ENCODE measurements around the gene CCT7. TPM values are rescaled to one million over a fixed set of nuclear protein-coding genes. Genes with fewer than 3 reads are reported as not detected.
A peak's percentile ranks its signal among the peaks of the same experiment; 100 is the strongest.

Gene CCT7
- total RNA-seq, 3 donors from 2014 or later = 924 to 1,031 (median 969) TPM

DNA sequence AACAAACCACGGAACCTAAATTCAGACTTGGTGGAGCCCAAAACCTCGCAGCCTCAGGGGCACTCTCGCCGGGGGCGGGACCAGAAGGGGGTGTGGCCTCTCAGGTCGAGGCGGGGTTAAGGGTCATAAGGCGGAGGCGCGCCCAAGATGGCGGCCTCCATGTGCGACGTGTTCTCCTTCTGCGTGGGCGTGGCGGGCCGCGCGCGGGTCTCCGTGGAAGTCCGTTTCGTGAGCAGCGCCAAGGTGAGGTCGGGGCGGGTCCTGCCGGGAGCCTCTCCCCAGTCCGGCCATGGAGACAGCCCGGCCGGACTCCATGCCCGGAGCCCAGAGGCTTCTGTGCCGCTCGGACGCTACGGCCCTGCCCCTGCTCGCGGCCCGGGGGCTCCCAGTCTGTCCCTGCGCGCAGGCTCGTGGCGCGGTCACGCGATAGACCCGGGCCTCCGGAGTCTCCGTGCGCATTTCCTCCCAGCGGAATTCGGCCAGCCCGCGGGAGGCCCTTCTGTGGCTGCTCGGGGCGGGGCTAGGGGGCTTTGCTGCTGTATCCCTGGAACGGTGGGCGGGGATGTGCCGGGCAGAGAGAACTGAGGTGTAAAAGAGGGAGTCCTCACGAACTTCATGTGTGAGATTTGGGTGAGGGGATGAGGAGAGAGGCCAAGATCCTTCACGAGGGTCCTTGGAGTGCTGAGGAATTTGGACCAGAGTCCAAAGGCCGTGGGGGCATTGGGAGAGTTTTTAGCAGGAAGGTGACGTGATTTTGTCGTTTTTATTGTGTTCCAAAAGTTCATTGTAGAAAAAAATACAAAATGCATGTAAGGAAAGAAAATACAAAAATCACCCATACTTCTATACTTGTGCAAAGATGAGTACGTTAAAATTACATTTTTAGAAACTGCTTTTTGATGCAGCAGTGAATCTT, 19.7 kb upstream of the CCT7 start, which contains the start of gene SMYD5:
Gene SMYD5, plus strand, starts transcription at position 126 of the 916 bp plus-strand sequence. Its CDS starts 22 bp downstream, at position 148.
- H3K4me3 Mint-ChIP-seq = peak within 1 kb of the TSS; percentile 97
- H3K4me1 Mint-ChIP-seq (ENCODE audit: low read depth) = peaks cover 30% of the 10 kb centered on the region
- ATAC-seq (peak; percentile 91), DNase-seq (peak; percentile 94)
- peaks cover 6% of the 10 kb centered on the region for H3K36me3 Mint-ChIP-seq (ENCODE audit: insufficient read depth)
- H3K27me3 Mint-ChIP-seq (ENCODE audit: low read depth) = no peaks in the 10 kb centered on the region
- H3K9me3 Mint-ChIP-seq = no peaks in the 10 kb centered on the region

DNA sequence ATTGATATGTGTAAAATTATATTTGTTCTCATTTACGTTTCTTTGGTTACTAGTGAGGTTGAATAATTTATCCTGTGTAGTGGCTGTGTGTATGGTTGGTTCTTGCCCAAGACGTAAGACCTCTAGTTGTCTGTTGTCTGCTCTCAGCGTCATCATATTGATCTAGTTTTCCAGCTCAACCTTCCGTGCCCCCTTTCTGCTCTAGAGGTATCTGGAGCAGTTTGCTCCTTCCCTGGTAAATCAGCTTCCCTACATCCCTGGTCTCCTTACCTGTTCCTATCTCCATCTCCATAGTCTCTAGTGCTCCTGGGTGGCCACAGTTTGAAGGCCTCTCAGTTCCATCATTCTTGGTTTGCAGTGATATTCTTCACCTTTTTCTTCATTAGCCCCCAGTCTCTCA, 18.9 kb upstream of the CCT7 start:
- Mint-ChIP-seq H3K27me3 (ENCODE audit: low read depth) (no peaks in the 10 kb centered on the region), H3K4me1 (ENCODE audit: low read depth) (peaks cover 30% of the 10 kb centered on the region), H3K4me3 (peak overlapping the region; percentile 97), H3K9me3 (no peaks in the 10 kb centered on the region), H3K36me3 (ENCODE audit: insufficient read depth) (peaks cover 11% of the 10 kb centered on the region)
- ATAC-seq (no peak), DNase-seq (no peak)

DNA sequence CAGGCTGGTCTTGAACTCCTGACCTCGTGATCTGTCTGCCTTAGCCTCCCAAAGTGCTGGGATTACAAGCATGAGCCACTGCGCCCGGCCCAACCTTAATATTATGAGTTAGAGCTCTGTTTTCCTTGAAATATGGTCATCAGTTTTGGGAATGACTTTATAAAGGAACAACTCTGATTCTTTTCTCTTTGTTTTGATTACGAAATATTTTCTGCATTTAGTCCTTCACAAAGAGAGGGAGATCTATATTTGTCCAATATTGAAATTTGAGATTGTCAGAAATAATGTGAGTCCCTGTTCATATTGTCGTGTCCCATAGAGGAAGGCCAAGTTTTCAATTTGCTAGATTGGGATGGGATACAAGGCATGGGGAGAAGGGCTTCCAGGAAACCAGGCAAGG, 16.9 kb upstream of the CCT7 start:
- H3K9me3 Mint-ChIP-seq = no peaks in the 10 kb centered on the region
- ATAC-seq (no peak), DNase-seq (no peak)
- peaks cover 26% of the 10 kb centered on the region for H3K36me3 Mint-ChIP-seq (ENCODE audit: insufficient read depth)
- H3K4me3 Mint-ChIP-seq = no peak overlapping the region
- no peaks in the 10 kb centered on the region for H3K27me3 Mint-ChIP-seq (ENCODE audit: low read depth)
- peaks cover 30% of the 10 kb centered on the region for H3K4me1 Mint-ChIP-seq (ENCODE audit: low read depth)

DNA sequence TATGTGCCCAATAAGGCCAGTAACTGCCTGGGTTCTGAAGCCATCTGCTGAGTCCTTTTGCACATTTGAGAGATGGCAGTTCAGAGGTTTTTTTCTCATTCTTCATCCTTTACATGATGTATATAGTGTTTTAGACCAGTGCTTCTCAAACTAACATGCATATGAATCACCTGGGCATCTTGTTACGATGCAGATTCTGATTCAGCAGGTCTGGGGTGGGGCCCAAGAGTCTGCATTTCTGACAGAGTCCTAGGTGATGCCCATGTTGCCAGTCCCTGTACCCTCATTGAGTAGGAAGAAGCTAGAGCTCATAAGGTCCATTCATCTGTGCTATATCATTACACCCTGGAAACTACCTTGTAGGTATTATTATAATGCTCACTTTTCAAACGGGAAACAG, 16.3 kb upstream of the CCT7 start:
- Mint-ChIP-seq H3K27me3 (ENCODE audit: low read depth) (no peaks in the 10 kb centered on the region), H3K4me3 (no peak overlapping the region), H3K9me3 (no peaks in the 10 kb centered on the region), H3K4me1 (ENCODE audit: low read depth) (peaks cover 24% of the 10 kb centered on the region), H3K36me3 (ENCODE audit: insufficient read depth) (peaks cover 27% of the 10 kb centered on the region)
- no peak for DNase-seq
- ATAC-seq = no peak

DNA sequence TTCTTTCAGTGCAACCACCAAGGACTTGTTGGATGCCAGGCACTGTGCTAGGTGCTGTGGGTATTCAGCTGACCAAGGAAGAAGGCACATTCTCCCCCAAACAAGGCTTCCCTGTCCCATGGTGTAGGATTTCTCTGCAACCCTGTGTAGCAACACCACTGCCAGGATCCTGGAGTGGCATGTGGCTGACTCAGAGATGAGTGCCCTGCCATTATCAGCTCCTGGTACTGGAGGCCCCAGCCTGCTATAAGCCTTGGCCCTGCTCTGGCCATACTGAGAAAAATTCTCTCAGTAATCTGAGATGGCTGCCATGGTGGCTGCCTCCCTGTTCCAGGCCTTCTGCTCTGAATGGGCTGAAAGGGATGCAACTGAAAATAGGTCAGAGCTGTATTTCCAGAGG, 15.8 kb upstream of the CCT7 start:
- Mint-ChIP-seq H3K27me3 (ENCODE audit: low read depth) (no peaks in the 10 kb centered on the region), H3K4me1 (ENCODE audit: low read depth) (peaks cover 20% of the 10 kb centered on the region), H3K4me3 (no peak overlapping the region), H3K9me3 (no peaks in the 10 kb centered on the region), H3K36me3 (ENCODE audit: insufficient read depth) (peaks cover 27% of the 10 kb centered on the region)
- no peak for DNase-seq
- no peak for ATAC-seq

DNA sequence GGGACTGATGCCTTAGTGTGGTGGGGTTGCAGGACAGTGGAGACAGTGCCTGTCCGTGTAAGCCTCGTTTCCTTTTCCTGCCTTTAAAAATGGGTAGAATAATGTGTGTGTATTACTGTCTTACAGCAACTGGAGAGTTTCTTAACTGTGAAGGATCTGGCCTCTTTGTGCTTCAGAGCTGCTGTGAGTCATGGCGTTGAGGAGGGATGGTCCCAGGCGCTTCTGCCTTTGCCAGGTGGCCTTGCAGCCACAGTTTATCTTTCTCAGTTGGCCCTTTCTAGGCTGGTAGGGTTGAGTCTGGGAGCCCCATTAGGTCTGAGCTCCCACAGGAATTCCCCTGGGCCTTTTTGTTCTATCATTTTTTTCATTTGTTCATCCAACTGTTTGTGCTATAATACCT, 10.3 kb upstream of the CCT7 start:
- Mint-ChIP-seq H3K9me3 (no peaks in the 10 kb centered on the region), H3K4me3 (no peak overlapping the region), H3K36me3 (ENCODE audit: insufficient read depth) (peaks cover 26% of the 10 kb centered on the region), H3K27me3 (ENCODE audit: low read depth) (no peaks in the 10 kb centered on the region), H3K4me1 (ENCODE audit: low read depth) (no peaks in the 10 kb centered on the region)
- no peak for DNase-seq
- no peak for ATAC-seq

DNA sequence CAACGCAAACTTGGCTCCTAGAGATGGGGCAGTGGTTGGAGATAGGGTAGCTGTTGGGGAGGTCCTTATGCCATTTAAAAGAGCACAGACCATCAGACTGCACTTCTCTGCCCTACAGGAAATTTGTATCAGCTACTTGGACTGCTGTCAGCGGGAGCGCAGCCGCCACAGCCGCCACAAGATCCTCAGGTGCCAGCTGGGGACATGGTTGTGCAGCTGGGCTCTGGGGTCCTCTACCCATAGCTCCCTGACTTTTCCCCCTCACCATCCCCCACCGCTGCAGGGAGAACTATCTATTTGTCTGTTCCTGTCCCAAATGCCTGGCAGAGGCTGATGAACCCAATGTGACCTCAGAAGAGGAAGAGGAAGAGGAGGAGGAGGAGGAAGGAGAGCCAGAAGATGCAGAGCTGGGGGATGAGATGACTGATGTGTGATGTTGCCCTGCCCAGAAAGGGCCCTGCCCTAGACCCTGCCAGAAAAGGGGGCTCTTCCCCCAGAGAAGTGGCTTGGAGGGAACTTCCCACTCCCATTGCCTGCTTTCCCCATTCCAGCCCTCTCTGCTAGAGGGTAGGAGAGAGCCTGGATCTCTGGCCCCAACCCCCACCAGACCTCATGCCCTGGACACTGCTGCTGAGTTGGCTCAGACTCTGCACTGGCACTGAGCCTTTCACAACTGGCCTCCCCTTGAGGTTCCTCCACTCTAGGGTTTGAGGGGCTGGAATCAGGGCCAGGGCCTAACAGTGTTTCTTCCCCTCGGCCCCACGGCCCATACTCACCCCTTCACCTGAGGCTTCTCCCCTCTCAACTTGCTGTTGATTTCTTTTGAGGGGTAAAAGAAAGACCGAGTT, 8.4 kb upstream of the CCT7 start:
- no peak for DNase-seq
- Mint-ChIP-seq H3K36me3 (ENCODE audit: insufficient read depth) (peaks cover 16% of the 10 kb centered on the region), H3K4me1 (ENCODE audit: low read depth) (no peaks in the 10 kb centered on the region), H3K9me3 (no peaks in the 10 kb centered on the region), H3K4me3 (no peak overlapping the region), H3K27me3 (ENCODE audit: low read depth) (no peaks in the 10 kb centered on the region)
- no peak for ATAC-seq

DNA sequence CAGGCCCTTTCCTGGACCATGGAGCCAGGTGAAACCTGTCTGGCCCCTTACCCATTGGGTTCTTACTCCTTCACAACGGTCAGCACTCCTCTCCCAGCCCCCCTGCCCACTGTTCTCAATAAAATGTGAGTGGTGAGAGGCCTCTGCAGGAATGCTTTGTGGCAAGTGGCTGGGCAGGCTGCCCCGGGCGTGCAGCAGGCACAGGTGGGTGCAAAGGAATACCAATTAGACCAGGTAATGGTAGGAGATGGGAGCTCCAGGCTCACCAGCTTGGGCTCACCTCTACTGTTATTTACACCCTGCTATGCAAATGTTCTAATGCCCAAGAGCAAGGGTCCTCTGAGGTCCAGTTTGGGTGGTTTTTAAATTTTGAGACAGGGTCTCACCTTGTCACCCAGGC, 7.0 kb upstream of the CCT7 start:
- Mint-ChIP-seq H3K4me1 (ENCODE audit: low read depth) (peaks cover under 1% of the 10 kb centered on the region), H3K27me3 (ENCODE audit: low read depth) (no peaks in the 10 kb centered on the region), H3K36me3 (ENCODE audit: insufficient read depth) (peaks cover 6% of the 10 kb centered on the region), H3K9me3 (no peaks in the 10 kb centered on the region), H3K4me3 (no peak overlapping the region)
- DNase-seq (no peak), ATAC-seq (no peak)

DNA sequence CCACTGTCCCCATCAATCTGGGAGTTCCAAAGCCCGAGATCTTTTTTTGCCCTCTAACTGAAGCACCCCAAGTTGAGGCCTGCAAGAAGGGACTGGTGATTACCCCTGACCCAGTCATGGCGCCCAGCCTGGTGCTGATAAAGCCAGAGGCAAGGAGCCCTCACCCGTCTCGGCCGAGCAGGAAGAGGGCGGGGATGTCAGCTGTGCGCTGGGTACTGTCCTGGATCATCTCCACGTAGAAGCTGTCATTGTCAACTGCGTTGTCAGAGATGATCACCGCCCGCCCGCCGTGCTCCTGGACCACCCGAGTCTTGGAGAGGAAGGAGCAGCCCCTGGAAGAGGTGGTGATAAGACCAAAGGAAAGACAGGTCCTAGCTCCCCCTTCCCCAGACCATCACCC, 5.5 kb upstream of the CCT7 start:
- DNase-seq (no peak), ATAC-seq (no peak)
- no peaks in the 10 kb centered on the region for H3K9me3 Mint-ChIP-seq
- H3K36me3 Mint-ChIP-seq (ENCODE audit: insufficient read depth) = peaks cover 4% of the 10 kb centered on the region
- H3K27me3 Mint-ChIP-seq (ENCODE audit: low read depth) = no peaks in the 10 kb centered on the region
- H3K4me3 Mint-ChIP-seq = no peak overlapping the region
- peaks cover 9% of the 10 kb centered on the region for H3K4me1 Mint-ChIP-seq (ENCODE audit: low read depth)

DNA sequence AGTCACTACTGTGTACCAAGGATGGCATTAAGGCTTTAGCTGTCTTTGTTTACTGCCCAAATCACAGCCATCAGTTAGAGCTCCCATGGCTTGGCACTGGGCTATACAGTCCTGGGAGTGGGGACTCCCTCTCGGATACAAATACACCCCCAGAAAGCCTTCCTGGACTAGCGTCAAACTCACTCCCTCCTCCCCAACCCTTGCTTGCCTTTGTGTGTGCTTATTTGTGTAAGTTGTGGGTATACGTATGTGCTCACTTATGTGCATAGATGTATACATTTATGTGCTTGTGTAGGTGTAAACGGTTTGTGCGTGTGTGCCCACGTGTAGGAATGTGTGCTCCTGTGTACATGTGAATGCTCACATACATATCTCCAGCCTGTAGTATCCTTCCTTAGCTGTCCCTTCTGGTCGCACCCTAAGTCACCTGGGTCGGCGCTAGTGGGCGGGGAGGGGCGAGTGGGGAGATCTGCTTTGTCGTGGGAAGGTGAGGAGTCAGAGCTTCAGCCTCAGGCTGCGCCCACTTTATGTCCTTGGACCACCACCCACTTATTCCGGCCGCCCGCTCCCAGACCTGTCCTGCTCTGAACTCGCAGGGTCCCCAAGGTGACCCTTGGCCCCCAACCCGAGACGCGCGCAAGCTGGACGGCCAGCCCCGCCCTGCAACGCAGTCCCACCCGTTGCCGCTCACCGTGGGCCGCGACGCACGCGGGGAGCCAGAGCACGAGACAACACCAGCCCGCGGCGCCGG, 1.5 kb upstream of the CCT7 start:
- Mint-ChIP-seq H3K36me3 (ENCODE audit: insufficient read depth) (peaks cover 18% of the 10 kb centered on the region), H3K9me3 (no peaks in the 10 kb centered on the region), H3K4me1 (ENCODE audit: low read depth) (peaks cover 32% of the 10 kb centered on the region), H3K27me3 (ENCODE audit: low read depth) (no peaks in the 10 kb centered on the region), H3K4me3 (peak overlapping the region; percentile 99)
- ATAC-seq (no peak), DNase-seq (peak; percentile 19)

DNA sequence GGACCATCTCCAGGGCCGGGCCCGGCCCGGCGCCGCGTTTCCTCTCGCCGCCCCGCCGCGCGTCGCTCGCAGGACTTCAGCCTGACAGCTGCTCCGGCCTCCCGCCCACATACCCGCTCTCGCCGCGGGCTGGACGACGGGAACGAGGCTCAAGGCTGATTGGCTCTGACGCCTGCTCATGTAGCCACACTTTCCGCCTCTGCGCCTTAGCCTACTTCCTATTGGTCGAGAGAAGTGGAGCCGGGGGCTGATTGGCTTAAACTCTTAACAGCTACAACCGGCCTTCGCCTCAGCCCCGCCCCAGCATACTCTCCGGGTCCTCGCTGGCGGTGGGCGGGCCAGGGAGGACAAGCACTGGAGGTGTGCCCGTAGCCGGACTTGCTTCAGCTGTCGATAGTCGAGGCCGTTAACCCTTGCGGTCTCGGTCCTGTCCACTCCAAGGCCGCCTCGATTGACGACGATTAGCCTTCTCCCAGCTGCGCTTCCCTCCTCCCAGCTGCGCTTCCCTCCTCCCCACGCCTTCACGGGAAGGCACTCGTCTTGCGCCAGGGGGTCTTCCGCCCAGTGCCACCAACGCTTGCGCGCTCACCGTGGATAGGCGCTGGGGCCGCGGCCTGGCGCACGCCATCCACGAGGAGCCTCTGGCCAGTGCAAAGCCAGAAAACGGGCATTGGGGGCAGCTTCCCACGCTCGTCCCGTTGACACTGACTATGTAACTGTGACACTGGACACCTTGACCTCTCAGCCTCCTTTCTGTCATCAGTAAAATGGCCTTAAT, 765 bp upstream of the CCT7 start, which contains the start of gene PRADC1:
Gene PRADC1, minus strand, starts transcription at position 86 of the 778 bp plus-strand sequence. Its CDS starts 79 bp downstream, at position 7.
- DNase-seq (peak; percentile 88), ATAC-seq (peak; percentile 83 to 86)
- peaks cover 36% of the 10 kb centered on the region for H3K4me1 Mint-ChIP-seq (ENCODE audit: low read depth)
- H3K27me3 Mint-ChIP-seq (ENCODE audit: low read depth) = no peaks in the 10 kb centered on the region
- peaks cover 21% of the 10 kb centered on the region for H3K36me3 Mint-ChIP-seq (ENCODE audit: insufficient read depth)
- H3K9me3 Mint-ChIP-seq = no peaks in the 10 kb centered on the region
- H3K4me3 Mint-ChIP-seq = peak within 1 kb of the TSS; percentile 99

DNA sequence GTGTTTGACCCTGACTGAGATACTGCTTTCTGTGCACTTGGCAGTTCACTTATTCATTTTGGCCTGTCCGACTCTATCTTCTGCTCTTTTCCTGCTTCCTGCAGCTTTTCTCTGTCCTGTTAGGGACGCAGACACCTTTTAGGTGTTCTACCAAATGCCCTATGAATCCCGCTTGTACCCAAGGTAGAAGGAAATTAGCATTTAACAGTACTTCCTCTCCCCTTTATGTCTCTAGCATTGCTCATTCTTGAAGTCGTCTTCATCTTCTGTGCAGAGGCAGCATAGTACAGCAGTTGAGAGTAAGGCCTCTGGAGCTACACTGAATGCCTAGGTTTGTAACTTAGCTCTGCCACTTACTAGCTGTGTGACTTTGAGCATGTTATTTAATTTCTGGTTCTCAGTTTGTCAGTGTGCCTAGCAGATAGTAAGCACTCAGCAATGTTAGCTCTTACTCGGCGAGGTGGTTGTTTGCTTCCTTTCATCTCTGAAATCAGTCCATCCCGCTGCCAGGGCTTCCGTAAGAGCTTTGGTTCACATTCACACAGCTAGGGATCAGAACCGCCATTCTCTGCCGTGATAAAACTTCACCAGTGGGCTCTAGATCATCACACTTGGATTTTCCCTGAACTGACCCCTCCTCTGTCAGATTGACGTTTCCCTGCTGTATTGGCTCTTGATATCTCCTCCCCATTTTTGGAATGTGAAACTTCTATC, 1.4 kb downstream of the CCT7 start:
- peaks cover 23% of the 10 kb centered on the region for H3K36me3 Mint-ChIP-seq (ENCODE audit: insufficient read depth)
- ATAC-seq = no peak
- no peaks in the 10 kb centered on the region for H3K9me3 Mint-ChIP-seq
- H3K4me1 Mint-ChIP-seq (ENCODE audit: low read depth) = peaks cover 46% of the 10 kb centered on the region
- peak overlapping the region; percentile 99 for H3K4me3 Mint-ChIP-seq
- no peak for DNase-seq
- H3K27me3 Mint-ChIP-seq (ENCODE audit: low read depth) = no peaks in the 10 kb centered on the region

DNA sequence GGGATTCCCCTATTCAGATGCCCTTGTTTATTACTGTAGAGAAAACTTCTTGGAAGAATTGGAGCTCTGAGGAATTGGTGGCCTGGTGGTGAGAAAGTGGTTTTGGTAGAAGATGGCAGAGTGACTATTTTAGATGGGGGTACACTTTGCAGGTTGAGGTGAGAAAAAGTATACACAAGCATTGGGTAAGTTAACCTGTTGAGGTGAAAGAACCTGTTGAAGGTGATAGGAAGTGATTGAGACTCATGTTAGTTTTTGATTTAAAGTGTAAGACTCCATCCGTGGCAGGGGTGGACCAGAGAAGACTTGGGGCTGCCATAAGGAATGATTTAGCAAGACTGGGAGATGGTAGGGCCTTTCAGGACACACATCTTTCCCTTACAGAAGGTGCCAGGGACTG, 3.1 kb downstream of the CCT7 start:
- Mint-ChIP-seq H3K27me3 (ENCODE audit: low read depth) (no peaks in the 10 kb centered on the region), H3K9me3 (no peaks in the 10 kb centered on the region), H3K4me1 (ENCODE audit: low read depth) (peaks cover 45% of the 10 kb centered on the region), H3K4me3 (peak overlapping the region; percentile 99), H3K36me3 (ENCODE audit: insufficient read depth) (peaks cover 24% of the 10 kb centered on the region)
- ATAC-seq (no peak), DNase-seq (no peak)
